ENCODE measurements around the gene MAGI2.

DNA sequence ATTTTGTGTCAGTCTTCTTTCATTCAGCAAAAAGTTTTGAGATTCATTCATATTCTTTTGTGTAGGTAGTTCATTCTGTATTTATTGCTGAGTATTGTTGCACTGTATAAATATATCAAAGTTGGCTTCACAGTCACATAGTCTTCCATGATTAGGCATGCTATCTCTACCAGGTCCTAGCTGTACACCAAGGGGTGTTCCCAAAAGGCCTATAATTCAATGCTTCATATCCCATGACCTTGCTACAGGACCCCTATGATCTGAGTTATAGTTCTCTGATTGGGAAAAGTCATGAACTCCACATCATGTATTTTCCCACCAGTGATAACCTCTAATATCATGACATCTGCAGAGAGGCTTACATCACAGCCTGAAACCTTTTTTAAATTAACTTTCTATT, 47.3 kb upstream of the MAGI2 start:
- TF ChIP-seq, protein P1, sequence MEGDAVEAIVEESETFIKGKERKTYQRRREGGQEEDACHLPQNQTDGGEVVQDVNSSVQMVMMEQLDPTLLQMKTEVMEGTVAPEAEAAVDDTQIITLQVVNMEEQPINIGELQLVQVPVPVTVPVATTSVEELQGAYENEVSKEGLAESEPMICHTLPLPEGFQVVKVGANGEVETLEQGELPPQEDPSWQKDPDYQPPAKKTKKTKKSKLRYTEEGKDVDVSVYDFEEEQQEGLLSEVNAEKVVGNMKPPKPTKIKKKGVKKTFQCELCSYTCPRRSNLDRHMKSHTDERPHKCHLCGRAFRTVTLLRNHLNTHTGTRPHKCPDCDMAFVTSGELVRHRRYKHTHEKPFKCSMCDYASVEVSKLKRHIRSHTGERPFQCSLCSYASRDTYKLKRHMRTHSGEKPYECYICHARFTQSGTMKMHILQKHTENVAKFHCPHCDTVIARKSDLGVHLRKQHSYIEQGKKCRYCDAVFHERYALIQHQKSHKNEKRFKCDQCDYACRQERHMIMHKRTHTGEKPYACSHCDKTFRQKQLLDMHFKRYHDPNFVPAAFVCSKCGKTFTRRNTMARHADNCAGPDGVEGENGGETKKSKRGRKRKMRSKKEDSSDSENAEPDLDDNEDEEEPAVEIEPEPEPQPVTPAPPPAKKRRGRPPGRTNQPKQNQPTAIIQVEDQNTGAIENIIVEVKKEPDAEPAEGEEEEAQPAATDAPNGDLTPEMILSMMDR (conservative IDR thresholded peaks at IDR 0.05 in 1 of 2, IDR thresholded peaks at IDR 0.05 in 1 of 2; ENCODE audit: extremely low read depth in 1 of 2, insufficient read depth in 1 of 2, low read depth in 1 of 2, low read length in 2 of 2) = no peak
- no peak for TF ChIP-seq EZH2 (IDR thresholded peaks at IDR 0.05; ENCODE audit: borderline replicate concordance, low read length)
